Pancreas (tissue), 10 donors: ENCODE results near the gene C4BPB. TPM values are rescaled to one million over a fixed set of nuclear protein-coding genes. Genes with fewer than 3 reads are reported as not detected.
A peak's percentile ranks its signal among the peaks of the same experiment; 100 is the strongest.

ENCODE experiments used
- ATAC-seq, 4 donors: fragments of 200-7000 bp; cut with Tn5 transposase; one replicate each; pipeline versions ENCODE4 v1.8.0 to v1.9.1; 2020; ENCODE audit warnings: mild to moderate bottlenecking in 4 of 4, moderate library complexity in 4 of 4
- DNase-seq, 6 donors: peaks; one replicate each; pipeline ENCODE4 v3.0.0-alpha.2; 2020
- FAIRE-seq: peaks from 2 replicates; lab custom pipeline; 2012; peaks lifted over from hg19 to GRCh38; lab: Jason Lieb, UNC
- H3K27ac ChIP-seq, 4 donors: fragments of 200-600 bp; sonication (generic); 1 replicate in 3 of 4; 2 replicates in 1 of 4; pipeline versions ENCODE4 v1.5.0 to v1.8.0; 2020
- H3K27me3 ChIP-seq, 4 donors: fragments of 200-600 bp; one replicate each; pipeline ENCODE4 v1.8.0; 2021
- H3K36me3 ChIP-seq, 3 donors: fragments of 200-600 bp; sonication (generic) in 1 of 3; one replicate each; pipeline versions ENCODE4 v1.5.0 to v1.8.0; 2020 to 2021
- H3K4me1 ChIP-seq, 3 donors: fragments of 200-600 bp; one replicate each; pipeline ENCODE4 v1.8.0; 2021
- H3K4me3 ChIP-seq, 4 donors: fragments of 200-600 bp; sonication (generic) in 2 of 4; one replicate each; pipeline versions ENCODE4 v1.5.0 to v1.8.0; 2020 to 2021
- H3K9me3 ChIP-seq, 4 donors: fragments of 200-600 bp; one replicate each; pipeline ENCODE4 v1.8.0; 2021
- CTCF ChIP-seq, 4 donors: fragments of 200-600 bp; sonication (generic) in 3 of 4; IDR thresholded peaks; one replicate each; pipeline versions ENCODE4 v1.5.0 to v1.8.0; 2021; ENCODE audit warnings: antibody characterized with exemption in 4 of 4
- WGBS, 2 donors: extraction: QIAGEN DNeasy Blood & Tissue Kit; methylation state at CpG; one replicate each; pipeline ENCODE4 v1.1.7; 2013; 5-methylcytosine and 5-hydroxymethylcytosine counted together
- intact Hi-C, 3 donors: fragments of 100-400 bp; cut with DNase I; formaldehyde crosslinking; loops; one replicate each; pipeline versions ENCODE4 v1.11.1 to v1.14.2; 2022
- polyA plus RNA-seq, 2 donors: library from polyadenylated mRNA; stranded (reverse); fragments of 200-250 nt; gene quantifications; one replicate each; pipeline ENCODE4 v1.2.3, GENCODE V29; 2013
- total RNA-seq, 6 donors: library from RNA; stranded (reverse); fragmentation: NEBNext Ultra II Directional in 4 of 6; extraction: Animal tissue kit (Norgen Biotek cat#: 25700) in 4 of 6; gene quantifications; one replicate each; pipeline versions ENCODE4 v1.2.1 to v1.2.4, GENCODE V29; 2021 to 2023
- donor health status: healthy with polysubstance abuse.
- donor health status: DM: no; HTN: no; CAD: no; lungs with moderate emphysema.
- donor health status: DM: no; HTN: no; CAD: no.
- donor health status: control.
- donor health status: control.
- donor health status: Bipolar disorder and iron deficiency.
- donor health status: DM: yes; HTN: yes; CAD: no.
- donor health status: DM: no; HTN: no; CAD: no.
- donor health status: DM: no; HTN: no; CAD: no.
- donor health status: DM: yes; HTN: yes; CAD: no.

The C4BPB gene
- total and polyA plus RNA-seq, 8 donors: 1.6 to 34.1 (median 4.2) TPM

DNA sequence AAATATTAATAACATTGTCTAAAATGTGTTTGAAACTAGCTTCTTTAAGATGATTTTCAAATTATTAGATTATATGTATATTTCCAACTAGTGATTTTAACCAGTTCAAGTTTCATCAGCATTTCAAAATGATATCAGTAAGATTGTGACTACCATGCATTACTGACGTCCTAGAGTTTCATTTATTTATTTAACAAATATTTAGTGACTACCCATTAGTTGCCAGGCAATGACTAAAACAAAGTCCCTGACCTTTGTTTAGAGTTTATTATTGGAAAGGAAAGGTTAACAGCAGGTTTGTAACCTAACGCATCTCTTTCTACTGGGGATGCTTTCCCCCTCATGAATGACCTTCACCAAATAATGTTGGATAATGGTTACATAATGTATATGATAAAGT, 7.6 kb upstream of the C4BPB start:
- Histone ChIP-seq H3K36me3 (no peaks in the 10 kb centered on the region), H3K27me3 (no peaks in the 10 kb centered on the region), H3K27ac (no peak overlapping the region), H3K4me3 (no peak overlapping the region), H3K4me1 (peaks cover 0 to 6% (median 0%) of the 10 kb centered on the region in 3 donors), H3K9me3 (no peaks in the 10 kb centered on the region)
- FAIRE-seq (peak; percentile 37), DNase-seq (no peak), ATAC-seq (no peak)
- intact Hi-C loops: loop anchor here in 1 of 3 donors (10.0 kb wide), 2 partner anchors 244 to 324 kb away; partner anchors contain the start of gene CD55
- TF ChIP-seq CTCF (IDR thresholded peaks at IDR 0.05): no peak
- WGBS, 2 donors: 30 to 32% methylated on average over 2 of the region's 2 CpGs

DNA sequence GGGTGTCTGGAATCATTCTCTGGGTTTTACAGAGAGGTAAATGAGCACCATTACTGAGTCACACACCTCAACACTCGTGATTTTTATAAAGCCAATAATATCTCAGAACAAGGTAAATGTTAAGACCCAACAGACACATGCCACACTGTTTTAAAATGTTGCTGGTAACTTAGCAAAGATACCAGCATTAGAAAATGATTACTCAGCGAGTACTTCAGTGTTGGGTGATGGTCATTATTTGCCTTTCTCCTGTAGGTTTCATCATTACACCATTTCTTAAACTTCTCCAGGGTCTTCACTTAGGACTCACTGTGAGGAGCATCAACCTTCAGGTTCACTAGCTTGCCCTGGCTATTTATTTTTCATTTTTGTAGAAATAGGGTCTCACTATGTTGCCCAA, 6.9 kb upstream of the C4BPB start:
- Histone ChIP-seq H3K27me3 (no peaks in the 10 kb centered on the region), H3K4me3 (no peak overlapping the region), H3K9me3 (no peaks in the 10 kb centered on the region), H3K36me3 (no peaks in the 10 kb centered on the region), H3K27ac (no peak overlapping the region), H3K4me1 (peaks cover 0 to 6% (median 0%) of the 10 kb centered on the region in 3 donors)
- no peak for TF ChIP-seq CTCF (IDR thresholded peaks at IDR 0.05)
- FAIRE-seq (no peak), ATAC-seq (no peak), DNase-seq (no peak)
- intact Hi-C loops: loop anchor here in 1 of 3 donors (10.0 kb wide), 2 partner anchors 243 to 323 kb away; partner anchors contain the start of gene CD55
- WGBS, 2 donors: 71 to 78% methylated on average over 2 of the region's 2 CpGs

- ATAC-seq (no peak), DNase-seq (no peak), FAIRE-seq (no peak)
- intact Hi-C loops: loop anchor here in 1 of 3 donors (10.0 kb wide), 2 partner anchors 241 to 321 kb away; partner anchors contain the start of gene CD55
- no peak for TF ChIP-seq CTCF (IDR thresholded peaks at IDR 0.05)
- Histone ChIP-seq H3K4me1 (peaks cover 9 to 21% (median 10%) of the 10 kb centered on the region in 3 donors), H3K36me3 (no peaks in the 10 kb centered on the region), H3K4me3 (no peak overlapping the region), H3K27ac (no peak overlapping the region), H3K9me3 (no peaks in the 10 kb centered on the region), H3K27me3 (no peaks in the 10 kb centered on the region)
- WGBS, 2 donors: 32 to 50% methylated on average over 2 of the region's 2 CpGs
These were observed 4.4 kb upstream of the C4BPB start for GRCh38 chr1:207084232-207084631.

- FAIRE-seq (no peak), ATAC-seq (peak; percentile 63 to 77 (median 73)), DNase-seq (peak in 4 of 6 donors; percentile 28 to 69 (median 51))
- peak; percentile 44 to 61 (median 48) for TF ChIP-seq CTCF (IDR thresholded peaks at IDR 0.05)
- Histone ChIP-seq H3K9me3 (no peaks in the 10 kb centered on the region), H3K36me3 (no peaks in the 10 kb centered on the region), H3K27ac (no peak overlapping the region), H3K4me1 (peaks cover 9 to 26% (median 15%) of the 10 kb centered on the region in 3 donors), H3K4me3 (no peak overlapping the region), H3K27me3 (no peaks in the 10 kb centered on the region)
- intact Hi-C loops: loop anchor here in 2 of 3 donors (5.0 to 10.0 kb wide), 3 partner anchors 240 to 320 kb away; partner anchors contain the start of gene CD55 (in 1 of the 2)
- 18 to 19% methylated on average over 8 of the region's 8 CpGs for WGBS, 2 donors
These were observed 3.9 kb upstream of the C4BPB start for GRCh38 chr1:207084701-207085180.

GRCh38 chr1:207085887-207086286, 2.8 kb upstream of the C4BPB start:
- H3K4me3 ChIP-seq: no peak overlapping the region
- no peaks in the 10 kb centered on the region for H3K9me3 ChIP-seq
- FAIRE-seq (no peak), DNase-seq (no peak), ATAC-seq (no peak)
- H3K4me1 ChIP-seq: peaks cover 9 to 32% (median 15%) of the 10 kb centered on the region in 3 donors
- H3K36me3 ChIP-seq: no peaks in the 10 kb centered on the region
- no peak overlapping the region for H3K27ac ChIP-seq
- H3K27me3 ChIP-seq: no peaks in the 10 kb centered on the region
- no peak for TF ChIP-seq CTCF (IDR thresholded peaks at IDR 0.05)
- intact Hi-C loops: loop anchor here in 2 of 3 donors (5.0 to 10.0 kb wide), 3 partner anchors 239 to 319 kb away; partner anchors contain the start of gene CD55 (in 1 of the 2)
- WGBS, 2 donors: 58 to 66% methylated on average over 3 of the region's 3 CpGs
